ENCODE results near the gene CXXC5.
A peak's percentile ranks its signal among the peaks of the same experiment; 100 is the strongest.

The CXXC5 gene

DNA sequence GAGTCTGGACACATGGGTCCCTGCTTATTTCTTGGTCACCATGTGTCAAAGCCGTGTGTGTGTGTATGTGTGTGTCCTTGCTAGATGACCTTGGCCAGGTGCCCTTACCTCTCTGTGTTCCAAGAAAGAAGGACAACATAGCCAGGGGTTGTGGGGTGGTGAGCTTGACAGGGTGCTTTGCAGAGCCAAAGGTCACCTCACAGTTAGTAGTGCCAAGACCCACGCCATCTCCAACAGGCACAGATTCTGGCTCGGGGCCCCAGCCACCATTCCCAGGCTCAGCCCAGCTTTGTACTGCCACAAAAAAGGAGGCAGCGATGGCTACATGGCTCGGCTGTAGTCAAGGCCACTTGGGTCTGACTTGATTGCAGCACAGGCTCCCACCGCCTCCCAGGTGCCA is 39.5 kb downstream of the CXXC5 start:
- H3K27ac ChIP-seq: no peak overlapping the region

DNA sequence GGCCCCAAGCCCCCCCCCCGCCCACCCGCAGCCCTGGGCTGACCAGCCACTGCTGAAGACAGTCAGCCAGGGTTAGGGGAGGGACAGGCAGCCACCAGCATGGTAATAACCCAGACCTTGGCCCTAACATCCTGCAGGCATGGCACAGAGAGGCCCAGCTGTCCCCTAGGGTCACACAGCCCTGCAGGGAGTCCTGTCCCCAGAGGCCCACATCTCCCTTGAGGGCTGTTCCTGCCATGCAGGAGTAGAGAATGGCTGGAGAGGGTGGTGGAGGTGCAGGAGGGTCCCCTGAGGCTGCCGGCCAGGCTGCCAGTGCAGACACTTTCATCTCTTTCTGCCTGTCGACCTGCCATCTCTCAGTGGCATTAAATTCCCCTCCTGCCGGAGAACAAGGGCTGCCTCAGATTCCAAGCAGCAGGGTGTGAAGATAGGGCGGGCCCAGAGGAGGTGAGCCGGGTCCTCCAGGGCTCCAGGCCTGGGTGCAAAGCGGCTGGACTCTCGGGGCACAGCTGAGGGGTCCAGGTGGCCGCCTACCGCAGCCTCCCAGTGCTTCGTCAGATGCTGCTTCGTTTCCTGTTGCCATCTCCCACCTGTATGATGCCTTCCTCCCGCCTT is 40.0 kb downstream of the CXXC5 start:
- TF ChIP-seq, protein P1, sequence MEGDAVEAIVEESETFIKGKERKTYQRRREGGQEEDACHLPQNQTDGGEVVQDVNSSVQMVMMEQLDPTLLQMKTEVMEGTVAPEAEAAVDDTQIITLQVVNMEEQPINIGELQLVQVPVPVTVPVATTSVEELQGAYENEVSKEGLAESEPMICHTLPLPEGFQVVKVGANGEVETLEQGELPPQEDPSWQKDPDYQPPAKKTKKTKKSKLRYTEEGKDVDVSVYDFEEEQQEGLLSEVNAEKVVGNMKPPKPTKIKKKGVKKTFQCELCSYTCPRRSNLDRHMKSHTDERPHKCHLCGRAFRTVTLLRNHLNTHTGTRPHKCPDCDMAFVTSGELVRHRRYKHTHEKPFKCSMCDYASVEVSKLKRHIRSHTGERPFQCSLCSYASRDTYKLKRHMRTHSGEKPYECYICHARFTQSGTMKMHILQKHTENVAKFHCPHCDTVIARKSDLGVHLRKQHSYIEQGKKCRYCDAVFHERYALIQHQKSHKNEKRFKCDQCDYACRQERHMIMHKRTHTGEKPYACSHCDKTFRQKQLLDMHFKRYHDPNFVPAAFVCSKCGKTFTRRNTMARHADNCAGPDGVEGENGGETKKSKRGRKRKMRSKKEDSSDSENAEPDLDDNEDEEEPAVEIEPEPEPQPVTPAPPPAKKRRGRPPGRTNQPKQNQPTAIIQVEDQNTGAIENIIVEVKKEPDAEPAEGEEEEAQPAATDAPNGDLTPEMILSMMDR (IDR thresholded peaks at IDR 0.05): no peak
- TF ChIP-seq ZFX (IDR thresholded peaks at IDR 0.05; ENCODE audit: borderline replicate concordance): no peak
- H3K27ac ChIP-seq: no peak overlapping the region

More for the DNA sequence above, 39.5 kb downstream of the CXXC5 start:
- no peak for TF ChIP-seq ZFX (IDR thresholded peaks at IDR 0.05; ENCODE audit: borderline replicate concordance)
- TF ChIP-seq, protein P1 (IDR thresholded peaks at IDR 0.05): no peak

DNA sequence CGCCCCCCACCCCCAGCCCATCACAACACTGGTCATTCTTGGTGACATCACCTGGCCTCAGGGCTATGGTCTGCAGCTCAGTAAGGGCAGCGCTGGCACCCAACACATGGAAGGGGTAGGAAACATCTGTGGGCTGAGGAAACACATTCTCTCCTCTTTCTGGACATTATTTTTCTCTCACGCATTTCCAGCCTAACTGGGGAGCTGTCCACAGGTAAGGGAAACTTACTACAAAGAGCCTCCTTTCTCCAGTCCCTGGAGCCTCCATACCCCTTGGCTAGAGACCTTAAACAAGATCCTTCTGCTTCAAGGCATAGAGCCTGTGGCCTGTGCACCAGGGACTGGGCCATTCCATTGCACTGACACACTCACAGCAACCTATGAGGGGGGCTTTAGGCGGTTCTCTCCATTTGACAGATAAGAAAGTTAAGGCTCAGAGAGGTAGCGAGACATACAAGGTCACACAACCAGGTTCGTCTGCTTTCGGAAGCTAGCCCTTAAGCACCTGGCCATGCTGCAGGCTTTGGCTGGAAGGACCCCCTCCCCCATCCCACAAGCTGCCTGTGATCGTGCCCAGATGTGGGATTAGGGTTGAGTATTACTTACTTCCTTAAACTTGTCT is 40.7 kb downstream of the CXXC5 start:
- TF ChIP-seq, protein P1 (IDR thresholded peaks at IDR 0.05): no peak
- TF ChIP-seq ZFX (IDR thresholded peaks at IDR 0.05; ENCODE audit: borderline replicate concordance): no peak
- no peak overlapping the region for H3K27ac ChIP-seq

DNA sequence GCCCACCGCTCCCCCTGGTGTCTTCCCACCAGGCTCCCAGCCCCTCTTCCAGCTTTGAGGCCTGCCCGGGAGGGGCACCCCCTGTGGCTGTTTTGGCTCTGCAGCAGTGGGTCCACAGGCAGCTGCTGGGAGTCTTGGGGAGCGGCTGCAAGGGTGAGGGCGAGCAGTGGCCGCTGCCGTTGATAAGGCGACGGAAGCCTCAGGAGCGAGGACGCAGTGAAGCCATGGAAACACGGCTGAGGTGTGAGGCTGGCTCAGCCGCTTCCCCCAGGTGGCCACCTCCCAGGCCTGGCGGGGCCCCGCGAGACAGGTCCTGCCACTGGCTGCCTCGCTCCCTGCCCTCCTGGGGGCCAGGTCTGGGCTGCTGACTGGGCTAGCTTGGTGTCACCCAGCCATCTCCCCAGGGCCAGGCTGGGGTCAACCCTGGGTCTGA is 41.5 kb downstream of the CXXC5 start:
- no peak overlapping the region for H3K27ac ChIP-seq
- TF ChIP-seq, protein P1 (IDR thresholded peaks at IDR 0.05): no peak
- no peak for TF ChIP-seq ZFX (IDR thresholded peaks at IDR 0.05; ENCODE audit: borderline replicate concordance)

DNA sequence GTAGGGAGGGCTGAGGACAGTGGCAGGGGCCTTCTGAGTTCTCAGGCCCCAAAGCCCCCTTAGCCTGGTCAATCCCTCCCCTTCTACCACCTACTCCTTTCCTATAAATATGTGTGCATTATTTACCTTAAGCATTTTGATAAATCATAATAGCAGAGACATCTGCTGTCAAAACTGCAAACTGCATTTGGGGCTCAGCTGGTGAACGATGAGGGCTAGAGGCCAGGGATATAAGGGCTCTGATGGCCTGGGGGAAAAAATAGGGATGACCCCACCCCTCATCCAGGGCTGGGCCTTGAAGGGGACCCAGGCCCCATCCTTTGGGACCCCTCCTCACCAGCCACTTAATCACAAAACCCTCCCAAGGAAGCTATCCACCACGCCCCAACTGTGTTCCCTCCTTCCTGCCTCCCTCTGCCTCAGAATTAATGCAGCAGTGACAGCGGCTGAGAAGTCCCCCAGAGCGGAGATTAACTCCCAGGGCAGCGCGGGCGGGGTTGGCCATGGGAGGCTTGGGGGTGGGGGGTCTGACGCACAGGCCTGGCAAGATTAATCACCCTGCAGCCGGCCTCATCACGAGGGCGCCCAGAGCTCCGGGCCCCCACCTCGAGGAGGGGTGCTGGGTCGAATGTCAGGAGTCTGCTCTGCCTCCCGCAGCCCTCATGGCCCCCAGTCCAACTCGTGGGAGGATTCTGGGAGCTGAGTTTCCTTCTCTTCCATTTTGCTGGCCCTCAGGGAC is 42.1 kb downstream of the CXXC5 start:
- no peak overlapping the region for H3K27ac ChIP-seq
- TF ChIP-seq, protein P1 (IDR thresholded peaks at IDR 0.05): peak; percentile 28; the same call in 1 of the 2 replicates
- TF ChIP-seq ZFX (IDR thresholded peaks at IDR 0.05; ENCODE audit: borderline replicate concordance): no peak

DNA sequence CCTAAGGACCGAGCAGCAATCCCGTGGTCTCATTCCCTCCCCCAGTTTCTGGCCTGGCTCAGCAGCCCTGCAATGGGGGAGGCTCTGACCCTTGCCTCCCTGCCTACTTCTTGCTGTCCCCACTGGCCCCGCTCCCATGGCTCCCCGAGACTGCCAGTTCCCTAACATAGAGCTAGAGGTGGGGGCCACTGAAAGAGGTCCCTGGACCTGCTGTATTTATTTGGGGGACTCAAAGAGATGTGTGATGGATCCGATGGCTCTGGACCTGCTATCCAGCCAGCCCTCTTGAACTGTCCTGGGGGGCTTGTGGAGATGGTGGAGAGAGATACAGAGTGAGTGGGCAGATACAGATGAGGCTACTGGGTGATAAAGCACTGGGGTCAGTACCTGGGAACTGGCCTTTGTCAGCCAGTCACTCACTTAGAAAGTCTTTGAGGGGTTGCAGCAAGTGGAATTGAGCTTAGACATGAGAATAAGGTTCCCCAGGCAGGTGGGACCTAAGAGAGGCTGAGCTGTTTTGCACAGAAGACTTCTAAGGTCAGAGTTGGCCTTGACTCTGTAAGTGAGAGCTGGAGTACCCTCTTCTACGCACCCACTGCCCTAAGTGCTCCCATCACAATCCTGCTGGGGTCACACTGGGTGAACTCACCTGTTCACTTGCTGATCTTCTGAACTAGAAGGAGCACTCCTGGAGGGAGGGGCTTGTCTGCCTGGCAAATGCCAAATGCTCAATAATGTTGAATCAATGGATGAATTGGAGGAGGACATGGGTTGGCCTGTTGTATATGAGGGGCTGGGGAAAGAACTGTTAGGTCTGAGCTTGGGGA is 42.9 kb downstream of the CXXC5 start:
- H3K27ac ChIP-seq: no peak overlapping the region
- no peak for TF ChIP-seq ZFX (IDR thresholded peaks at IDR 0.05; ENCODE audit: borderline replicate concordance)
- TF ChIP-seq, protein P1 (IDR thresholded peaks at IDR 0.05): no peak
